ENCODE measurements around the gene SST. TPM values are rescaled to one million over a fixed set of nuclear protein-coding genes. Genes with fewer than 3 reads are reported as not detected.
"Not testable (repeated sequence)": the region's sequence is repeated elsewhere in the genome, so short reads cannot be mapped to it uniquely, and the experiment has no call there.

The SST gene
- polyA plus RNA-seq, 3 donors, result not detected

- no peak for TF ChIP-seq CTCF (IDR thresholded peaks at IDR 0.05)
- no peaks in the 10 kb centered on the region for H3K79me2 ChIP-seq (ENCODE audit: insufficient read depth, low read length)
- no peaks in the 10 kb centered on the region for H3K36me3 Mint-ChIP-seq
- intact Hi-C loops (cut with micrococcal nuclease), result no loop called here
- no peaks in the 10 kb centered on the region for H3K4me1 Mint-ChIP-seq
- H2AFZ ChIP-seq (ENCODE audit: insufficient read depth, low read depth, low read length, poor library complexity, severe bottlenecking), result no peak overlapping the region
- no peaks in the 10 kb centered on the region for H4K20me1 ChIP-seq (ENCODE audit: insufficient read depth, low read length)
- no peak overlapping the region for H3K4me3 ChIP-seq (replicated peaks in 1 of 3; ENCODE audit: low read depth in 2 of 3, low read length in 3 of 3)
- H3K27me3 ChIP-seq (ENCODE audit: control insufficient read depth in 2 of 2, insufficient read depth in 2 of 2, low read length in 2 of 2), result peaks cover 7 to 8% of the 10 kb centered on the region in 2 donors
- H3K27ac Mint-ChIP-seq, result no peak overlapping the region
- H3K27me3 Mint-ChIP-seq (ENCODE audit: low read depth in 3 of 3), result peaks cover 3 to 25% (median 12%) of the 10 kb centered on the region in 3 donors
- no peak for DNase-seq
- H3K9me3 Mint-ChIP-seq, result peaks cover 0 to 4% (median 2%) of the 10 kb centered on the region in 7 donors
- H3K9ac ChIP-seq (ENCODE audit: insufficient read depth, low read length, poor library complexity, severe bottlenecking), result no peak overlapping the region
- H3K4me3 Mint-ChIP-seq, result no peak overlapping the region
- no peak overlapping the region for H3K4me2 ChIP-seq (replicated peaks; ENCODE audit: extremely low read depth, low read length, poor library complexity, severe bottlenecking)
- H3K27ac ChIP-seq (ENCODE audit: low read depth in 1 of 2, low read length in 2 of 2), result no peak overlapping the region
- H3K36me3 ChIP-seq (replicated peaks in 1 of 2; ENCODE audit: control insufficient read depth in 1 of 2, insufficient read depth in 2 of 2, low read length in 2 of 2), result no peaks in the 10 kb centered on the region
- H3K9me3 ChIP-seq (replicated peaks in 1 of 2; ENCODE audit: control insufficient read depth in 1 of 2, insufficient read depth in 1 of 2, low read length in 2 of 2), result no peaks in the 10 kb centered on the region
- no peaks in the 10 kb centered on the region for H3K4me1 ChIP-seq (ENCODE audit: control insufficient read depth in 1 of 2, insufficient read depth in 2 of 2, low read length in 2 of 2)
- 83% methylated on average over 2 of the region's 2 CpGs for WGBS (ENCODE audit: insufficient coverage)
Measured at GRCh38 chr3:187648177-187648576, 22.0 kb downstream of the SST start.

GRCh38 chr3:187646906-187647660 is 23.1 kb downstream of the SST start:
- no peaks in the 10 kb centered on the region for H3K36me3 ChIP-seq (replicated peaks in 1 of 2; ENCODE audit: control insufficient read depth in 1 of 2, insufficient read depth in 2 of 2, low read length in 2 of 2)
- no peak overlapping the region for H2AFZ ChIP-seq (ENCODE audit: insufficient read depth, low read depth, low read length, poor library complexity, severe bottlenecking)
- no peaks in the 10 kb centered on the region for H3K79me2 ChIP-seq (ENCODE audit: insufficient read depth, low read length)
- no peak for DNase-seq
- Mint-ChIP-seq H3K36me3 (no peaks in the 10 kb centered on the region), H3K4me1 (no peaks in the 10 kb centered on the region), H3K4me3 (no peak overlapping the region), H3K27me3 (ENCODE audit: low read depth in 3 of 3) (peaks cover 3 to 23% (median 11%) of the 10 kb centered on the region in 3 donors), H3K9me3 (peaks cover 0 to 4% (median 1%) of the 10 kb centered on the region in 7 donors), H3K27ac (no peak overlapping the region)
- TF ChIP-seq CTCF (IDR thresholded peaks at IDR 0.05), result no peak
- peaks cover 7 to 8% of the 10 kb centered on the region in 2 donors for H3K27me3 ChIP-seq (ENCODE audit: control insufficient read depth in 2 of 2, insufficient read depth in 2 of 2, low read length in 2 of 2)
- H3K4me2 ChIP-seq (replicated peaks; ENCODE audit: extremely low read depth, low read length, poor library complexity, severe bottlenecking), result no peak overlapping the region
- no peaks in the 10 kb centered on the region for H3K4me1 ChIP-seq (ENCODE audit: control insufficient read depth in 1 of 2, insufficient read depth in 2 of 2, low read length in 2 of 2)
- no peaks in the 10 kb centered on the region for H4K20me1 ChIP-seq (ENCODE audit: insufficient read depth, low read length)
- intact Hi-C loops (cut with micrococcal nuclease), result no loop called here
- H3K27ac ChIP-seq (ENCODE audit: low read depth in 1 of 2, low read length in 2 of 2), result no peak overlapping the region
- H3K9me3 ChIP-seq (replicated peaks in 1 of 2; ENCODE audit: control insufficient read depth in 1 of 2, insufficient read depth in 1 of 2, low read length in 2 of 2), result no peaks in the 10 kb centered on the region
- H3K4me3 ChIP-seq (replicated peaks in 1 of 3; ENCODE audit: low read depth in 2 of 3, low read length in 3 of 3), result no peak overlapping the region
- no peak overlapping the region for H3K9ac ChIP-seq (ENCODE audit: insufficient read depth, low read length, poor library complexity, severe bottlenecking)
- WGBS (ENCODE audit: insufficient coverage), result 100% methylated on average over 1 of the region's 5 CpGs

- H3K9me3 Mint-ChIP-seq; H3K4me1 Mint-ChIP-seq; H3K9me3 ChIP-seq (replicated peaks in 1 of 2; ENCODE audit: control insufficient read depth in 1 of 2, insufficient read depth in 1 of 2, low read length in 2 of 2); H3K27ac Mint-ChIP-seq; H3K4me3 ChIP-seq (replicated peaks in 1 of 3; ENCODE audit: low read depth in 2 of 3, low read length in 3 of 3); H2AFZ ChIP-seq (ENCODE audit: insufficient read depth, low read depth, low read length, poor library complexity, severe bottlenecking); H3K27ac ChIP-seq (ENCODE audit: low read depth in 1 of 2, low read length in 2 of 2); H3K36me3 Mint-ChIP-seq; H3K9ac ChIP-seq (ENCODE audit: insufficient read depth, low read length, poor library complexity, severe bottlenecking); intact Hi-C loops (cut with micrococcal nuclease); H3K36me3 ChIP-seq (replicated peaks in 1 of 2; ENCODE audit: control insufficient read depth in 1 of 2, insufficient read depth in 2 of 2, low read length in 2 of 2); H3K27me3 ChIP-seq (ENCODE audit: control insufficient read depth in 2 of 2, insufficient read depth in 2 of 2, low read length in 2 of 2); H4K20me1 ChIP-seq (ENCODE audit: insufficient read depth, low read length); H3K4me3 Mint-ChIP-seq; DNase-seq; H3K79me2 ChIP-seq (ENCODE audit: insufficient read depth, low read length); H3K4me1 ChIP-seq (ENCODE audit: control insufficient read depth in 1 of 2, insufficient read depth in 2 of 2, low read length in 2 of 2); H3K4me2 ChIP-seq (replicated peaks; ENCODE audit: extremely low read depth, low read length, poor library complexity, severe bottlenecking): not testable (repeated sequence)
- WGBS (ENCODE audit: insufficient coverage), result no CpG with 5 or more reads among the region's 1 CpG
- peaks cover 3 to 21% (median 10%) of the 10 kb centered on the region in 3 donors for H3K27me3 Mint-ChIP-seq (ENCODE audit: low read depth in 3 of 3)
Measured at GRCh38 chr3:187645379-187645778, 24.8 kb downstream of the SST start.
